22Rv1 (cell line): Measurements from ENCODE around the gene TENM4.
A peak's percentile ranks its signal among the peaks of the same experiment; 100 is the strongest.

Experiments used
- CTCF ChIP-seq: fragments of 450-650 bp; IDR thresholded peaks from 2 replicates; pipeline ENCODE4 v1.5.1; 2017; ENCODE audit warnings: mild to moderate bottlenecking
- ZFX ChIP-seq: fragments of 450-650 bp; IDR thresholded peaks from 2 replicates; pipeline ENCODE4 v1.6.1; 2017; ENCODE audit warnings: antibody characterized with exemption, borderline replicate concordance

DNA sequence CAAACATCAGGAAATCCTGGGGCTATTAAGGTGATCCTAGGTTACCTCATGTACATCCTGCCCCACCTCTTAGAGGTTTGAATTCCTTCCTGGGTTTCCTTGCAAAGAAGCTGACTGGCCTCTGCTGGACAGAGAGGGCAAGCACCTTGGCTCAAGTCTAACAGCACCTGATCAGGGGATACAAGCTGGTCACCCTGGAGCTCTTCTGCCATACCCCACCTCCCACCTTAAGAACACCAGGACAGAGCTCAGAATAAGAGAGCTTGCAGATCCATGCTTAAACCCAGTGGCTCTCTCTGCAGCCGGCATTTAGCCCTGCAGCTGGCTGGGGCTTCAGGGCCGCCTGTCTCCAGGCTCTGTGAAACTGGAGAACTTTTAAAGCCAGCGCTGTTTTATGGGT lies 479.6 kb downstream of the TENM4 start:
- peak; percentile 34 for TF ChIP-seq CTCF
- TF ChIP-seq ZFX: no peak
